PC-3 (cell line): Measurements from ENCODE around the gene CEBPE.

Experiments used
- EZH2phosphoT487 ChIP-seq: fragments of 300-600 bp; sonication (generic); IDR thresholded peaks from 2 replicates; pipeline ENCODE4 v1.6.1; 2018; ENCODE audit warnings: mild to moderate bottlenecking, antibody characterized with exemption, low read length, borderline replicate concordance
- TF ChIP-seq, protein P1 (sequence below): fragments of 300-600 bp; sonication (generic); conservative IDR thresholded peaks from 2 replicates; pipeline ENCODE4 v1.5.1; 2017; ENCODE audit warnings: antibody characterized with exemption, low read depth, mild to moderate bottlenecking, low read length

- TF ChIP-seq, protein P1, sequence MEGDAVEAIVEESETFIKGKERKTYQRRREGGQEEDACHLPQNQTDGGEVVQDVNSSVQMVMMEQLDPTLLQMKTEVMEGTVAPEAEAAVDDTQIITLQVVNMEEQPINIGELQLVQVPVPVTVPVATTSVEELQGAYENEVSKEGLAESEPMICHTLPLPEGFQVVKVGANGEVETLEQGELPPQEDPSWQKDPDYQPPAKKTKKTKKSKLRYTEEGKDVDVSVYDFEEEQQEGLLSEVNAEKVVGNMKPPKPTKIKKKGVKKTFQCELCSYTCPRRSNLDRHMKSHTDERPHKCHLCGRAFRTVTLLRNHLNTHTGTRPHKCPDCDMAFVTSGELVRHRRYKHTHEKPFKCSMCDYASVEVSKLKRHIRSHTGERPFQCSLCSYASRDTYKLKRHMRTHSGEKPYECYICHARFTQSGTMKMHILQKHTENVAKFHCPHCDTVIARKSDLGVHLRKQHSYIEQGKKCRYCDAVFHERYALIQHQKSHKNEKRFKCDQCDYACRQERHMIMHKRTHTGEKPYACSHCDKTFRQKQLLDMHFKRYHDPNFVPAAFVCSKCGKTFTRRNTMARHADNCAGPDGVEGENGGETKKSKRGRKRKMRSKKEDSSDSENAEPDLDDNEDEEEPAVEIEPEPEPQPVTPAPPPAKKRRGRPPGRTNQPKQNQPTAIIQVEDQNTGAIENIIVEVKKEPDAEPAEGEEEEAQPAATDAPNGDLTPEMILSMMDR: no peak
- TF ChIP-seq EZH2phosphoT487: no peak
Measured at GRCh38 chr14:23123419-23123818, 4.4 kb upstream of the CEBPE start.
